ENCODE data around the gene LNPEP. TPM values are rescaled to one million over a fixed set of nuclear protein-coding genes. Genes with fewer than 3 reads are reported as not detected.

The LNPEP gene
- total RNA-seq, 1 donor from 2014 or later, result 49.6 TPM

DNA sequence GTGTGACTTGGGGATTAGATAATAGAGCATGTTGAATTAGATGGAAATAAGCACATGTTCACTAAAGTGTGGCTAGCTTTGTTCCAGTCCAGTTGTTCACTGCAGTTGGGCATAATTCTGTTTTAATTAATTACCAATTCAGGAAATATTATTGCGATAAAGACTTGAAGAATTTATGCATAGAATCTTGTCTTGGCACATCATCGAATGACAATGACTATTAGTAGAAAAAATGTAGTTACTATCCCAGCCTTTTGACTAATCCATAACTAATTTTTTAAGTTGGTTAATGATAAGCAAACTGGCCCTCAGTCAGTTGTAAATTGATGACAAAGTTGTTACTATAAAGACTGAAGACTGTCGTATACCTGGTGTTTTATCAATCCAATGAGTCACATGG, 10.5 kb downstream of the LNPEP start:
- DNase-seq (ENCODE audit: missing footprints), result no peak
- intact Hi-C loops (cut with DNase I), result no loop called here
- no peak for ATAC-seq

DNA sequence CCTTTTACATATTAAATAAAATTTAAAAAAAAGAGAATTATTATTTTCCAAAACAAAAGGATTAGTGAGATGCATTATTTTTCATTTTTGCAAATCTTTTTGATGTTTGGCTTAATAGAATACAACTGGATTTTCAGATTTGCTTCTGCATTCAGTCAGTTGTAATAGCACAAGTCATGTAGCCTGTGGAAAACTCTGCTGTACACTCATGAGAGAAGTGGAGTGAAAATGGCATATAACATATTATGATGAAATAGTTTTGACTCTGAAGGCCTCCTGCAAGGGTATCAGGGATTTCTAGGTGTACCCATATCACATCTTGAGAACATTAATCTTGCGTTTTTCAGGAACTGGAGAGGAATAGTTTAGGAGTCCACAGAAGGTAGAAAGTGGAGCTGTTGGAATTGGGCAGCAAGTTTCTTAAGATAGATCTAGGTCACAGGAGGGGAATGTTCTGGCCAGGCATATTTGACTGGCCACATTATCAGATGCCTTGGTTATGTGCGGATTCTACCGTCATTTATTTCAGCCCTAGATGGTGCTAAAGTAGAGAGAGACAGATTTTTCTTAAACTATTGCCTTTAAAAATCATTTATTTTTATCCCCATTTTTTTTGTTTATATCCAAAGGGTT, 16.4 kb downstream of the LNPEP start:
- intact Hi-C loops (cut with DNase I), result no loop called here
- ATAC-seq (peak; percentile 84), DNase-seq (ENCODE audit: missing footprints) (no peak)

DNA sequence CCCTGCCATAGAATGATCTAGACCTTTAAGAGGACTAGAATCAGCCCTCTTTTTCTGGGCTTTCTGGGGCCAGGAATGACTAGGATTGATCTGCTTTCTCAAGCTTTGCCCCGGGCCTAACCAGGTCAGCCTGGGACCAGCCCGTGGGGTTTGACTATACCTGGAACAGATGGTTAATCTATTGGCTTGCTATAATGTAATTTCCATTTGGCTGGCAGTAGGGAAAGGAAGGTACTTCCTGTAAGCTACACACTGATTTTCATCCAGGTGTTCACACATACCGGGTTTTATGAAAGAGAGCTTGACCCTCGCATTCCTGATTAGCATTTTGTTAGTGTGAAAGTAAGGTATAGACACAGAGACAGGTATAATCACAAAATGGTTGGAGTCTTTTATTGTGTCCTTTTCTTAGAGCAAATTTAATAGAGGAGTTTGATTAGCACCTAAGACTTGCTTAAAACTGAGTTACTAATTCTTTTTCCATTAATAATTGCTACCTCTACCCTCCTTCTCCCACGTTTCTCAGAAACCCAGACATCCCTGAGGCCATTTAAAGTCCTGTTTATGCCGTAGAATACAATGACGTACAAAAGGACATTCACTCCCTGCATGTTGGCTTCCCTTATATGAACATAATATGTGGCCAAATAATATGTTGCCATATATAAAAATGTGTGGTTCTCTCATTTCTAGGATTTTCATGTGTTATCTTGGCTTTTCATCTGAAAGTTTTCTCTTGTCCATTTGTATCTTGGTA, 17.3 kb downstream of the LNPEP start:
- no peak for DNase-seq (ENCODE audit: missing footprints)
- intact Hi-C loops (cut with DNase I), result no loop called here
- ATAC-seq, result no peak

DNA sequence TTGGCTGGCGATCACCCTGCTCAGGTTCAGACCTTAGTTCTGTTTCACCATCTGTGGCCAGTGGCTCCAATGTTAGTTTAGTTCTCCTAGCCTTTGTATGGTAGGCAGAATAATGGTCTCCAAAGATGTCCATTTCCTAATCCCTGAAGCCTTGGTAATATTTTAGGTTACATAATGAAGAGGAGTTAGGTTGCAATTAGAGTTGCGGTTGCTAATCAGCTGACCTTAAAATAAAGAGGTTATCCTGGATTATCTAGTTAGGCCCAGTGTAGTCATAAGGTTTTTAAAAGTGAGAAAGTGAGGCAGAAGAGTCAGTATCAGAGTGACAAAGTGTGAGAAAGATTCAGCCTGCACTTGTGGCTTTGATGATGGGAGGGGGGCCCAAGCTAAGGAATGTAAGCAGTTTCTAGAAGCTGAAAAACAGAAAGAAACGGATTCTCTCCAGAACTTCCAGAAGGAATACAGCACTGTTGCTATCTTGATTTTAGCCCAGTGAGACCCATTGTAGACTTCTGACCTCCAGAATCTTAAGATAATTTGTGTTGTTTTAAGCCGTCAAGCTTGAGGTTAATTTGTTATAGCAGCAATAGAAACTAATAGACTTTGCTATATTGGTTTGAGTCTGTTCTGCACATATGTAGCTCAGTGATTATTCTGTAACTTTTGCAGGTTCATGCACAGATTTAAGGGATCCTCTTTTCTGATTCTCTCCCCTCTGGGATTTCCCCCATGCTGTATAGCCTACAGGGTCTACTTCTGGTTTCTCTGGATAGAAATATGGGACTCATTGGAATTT, 21.6 kb downstream of the LNPEP start:
- ATAC-seq (no peak), DNase-seq (ENCODE audit: missing footprints) (no peak)
- intact Hi-C loops (cut with DNase I), result no loop called here

DNA sequence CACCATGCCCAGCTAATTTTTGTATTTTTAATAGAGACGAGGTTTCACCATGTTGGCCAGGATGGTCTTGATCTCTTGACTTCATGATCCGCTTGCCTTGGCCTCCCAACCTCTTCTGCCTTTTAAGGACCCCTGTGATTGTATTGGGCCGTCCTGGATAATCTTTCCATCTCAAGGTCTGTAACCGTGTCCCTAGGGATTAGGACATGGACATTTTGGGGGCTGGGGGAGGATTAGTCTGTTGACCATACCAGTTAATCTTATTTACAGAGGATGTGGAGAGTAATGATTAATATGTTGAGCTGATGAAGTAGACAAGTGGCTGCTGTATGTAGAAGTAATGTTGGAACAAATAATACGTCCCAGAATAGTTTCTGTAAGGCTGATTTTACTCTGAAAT, 23.1 kb downstream of the LNPEP start:
- DNase-seq (ENCODE audit: missing footprints), result no peak
- no peak for ATAC-seq
- intact Hi-C loops (cut with DNase I), result no loop called here

DNA sequence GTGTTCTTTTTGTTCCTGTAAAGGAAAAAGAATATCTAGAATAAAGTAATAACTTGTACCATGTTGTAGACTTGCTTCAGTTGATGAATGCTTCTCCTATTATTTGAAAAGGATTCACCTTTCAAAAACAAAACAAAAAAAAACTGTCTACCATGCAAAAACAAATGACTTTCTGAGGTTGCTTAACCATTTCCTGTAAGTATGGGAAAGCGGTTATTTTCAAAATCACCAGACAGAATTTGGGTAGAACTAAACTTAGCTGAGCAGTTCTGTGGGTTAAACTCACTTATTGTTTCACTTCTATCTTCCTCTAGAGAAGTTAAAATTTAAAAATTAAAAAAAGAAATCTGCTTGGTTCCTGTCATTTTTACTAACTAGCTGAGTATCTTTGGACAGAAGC, 25.2 kb downstream of the LNPEP start:
- ATAC-seq (no peak), DNase-seq (ENCODE audit: missing footprints) (no peak)
- intact Hi-C loops (cut with DNase I), result no loop called here

GRCh38 chr5:96962540-96962991, 26.7 kb downstream of the LNPEP start:
- intact Hi-C loops (cut with DNase I), result no loop called here
- no peak for DNase-seq (ENCODE audit: missing footprints)
- no peak for ATAC-seq

- peak; percentile 89 for ATAC-seq
- intact Hi-C loops (cut with DNase I), result no loop called here
- DNase-seq (ENCODE audit: missing footprints), result no peak
These were observed 27.4 kb downstream of the LNPEP start for GRCh38 chr5:96963267-96963666.

- ATAC-seq, result no peak
- DNase-seq (ENCODE audit: missing footprints), result no peak
- intact Hi-C loops (cut with DNase I), result loop anchor here (2.0 kb wide), 1 partner anchor 30 kb away; the partner anchor contains the start of gene LNPEP
These were observed 30.9 kb downstream of the LNPEP start for GRCh38 chr5:96966801-96967200.

DNA sequence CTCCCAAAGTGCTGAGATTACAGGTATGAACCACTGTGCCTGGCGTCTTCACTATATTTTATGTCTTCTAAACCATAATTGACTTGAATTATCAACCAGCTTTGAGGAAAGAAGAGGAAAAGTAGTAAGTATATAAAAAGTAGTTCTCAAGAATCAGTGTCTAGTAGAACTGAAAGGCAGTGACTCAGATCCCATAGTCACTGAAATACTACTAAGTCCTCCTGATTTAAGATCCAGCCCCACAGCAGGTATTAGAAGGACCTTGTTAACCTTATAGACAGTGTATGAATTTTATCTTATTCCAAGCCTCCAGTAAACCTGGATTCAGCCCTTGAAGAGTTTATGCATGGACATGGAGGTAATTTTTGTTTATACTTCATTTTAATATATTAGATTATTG, 31.5 kb downstream of the LNPEP start:
- DNase-seq (ENCODE audit: missing footprints) (no peak), ATAC-seq (no peak)
- intact Hi-C loops (cut with DNase I), result loop anchor here (2.0 kb wide), 1 partner anchor 31 kb away; the partner anchor contains the start of gene LNPEP

GRCh38 chr5:96968074-96968473, 32.2 kb downstream of the LNPEP start:
- intact Hi-C loops (cut with DNase I), result no loop called here
- DNase-seq (ENCODE audit: missing footprints) (no peak), ATAC-seq (peak; percentile 75)

DNA sequence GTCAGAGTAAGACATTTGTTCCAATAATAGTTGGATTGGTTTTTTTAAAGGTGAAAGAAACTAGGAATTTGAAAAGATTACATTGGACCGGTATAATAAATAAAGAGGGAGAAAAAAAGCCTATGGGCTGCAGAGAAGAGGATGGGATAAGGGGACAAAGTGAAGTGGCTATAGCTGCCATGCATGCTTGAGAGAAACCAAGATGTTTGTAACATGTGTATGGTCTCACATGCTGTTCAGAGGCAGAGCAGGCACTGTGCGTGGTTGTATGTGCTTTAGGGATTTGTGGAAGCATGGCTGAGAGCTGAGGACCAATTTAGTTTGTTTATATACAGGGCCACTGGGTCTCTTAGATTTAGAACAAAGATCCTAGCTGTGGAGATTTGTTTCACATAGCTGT, 32.7 kb downstream of the LNPEP start:
- ATAC-seq (peak; percentile 54), DNase-seq (ENCODE audit: missing footprints) (no peak)
- intact Hi-C loops (cut with DNase I), result no loop called here

GRCh38 chr5:96969366-96969765, 33.5 kb downstream of the LNPEP start:
- intact Hi-C loops (cut with DNase I), result no loop called here
- DNase-seq (ENCODE audit: missing footprints), result no peak
- ATAC-seq, result no peak

DNA sequence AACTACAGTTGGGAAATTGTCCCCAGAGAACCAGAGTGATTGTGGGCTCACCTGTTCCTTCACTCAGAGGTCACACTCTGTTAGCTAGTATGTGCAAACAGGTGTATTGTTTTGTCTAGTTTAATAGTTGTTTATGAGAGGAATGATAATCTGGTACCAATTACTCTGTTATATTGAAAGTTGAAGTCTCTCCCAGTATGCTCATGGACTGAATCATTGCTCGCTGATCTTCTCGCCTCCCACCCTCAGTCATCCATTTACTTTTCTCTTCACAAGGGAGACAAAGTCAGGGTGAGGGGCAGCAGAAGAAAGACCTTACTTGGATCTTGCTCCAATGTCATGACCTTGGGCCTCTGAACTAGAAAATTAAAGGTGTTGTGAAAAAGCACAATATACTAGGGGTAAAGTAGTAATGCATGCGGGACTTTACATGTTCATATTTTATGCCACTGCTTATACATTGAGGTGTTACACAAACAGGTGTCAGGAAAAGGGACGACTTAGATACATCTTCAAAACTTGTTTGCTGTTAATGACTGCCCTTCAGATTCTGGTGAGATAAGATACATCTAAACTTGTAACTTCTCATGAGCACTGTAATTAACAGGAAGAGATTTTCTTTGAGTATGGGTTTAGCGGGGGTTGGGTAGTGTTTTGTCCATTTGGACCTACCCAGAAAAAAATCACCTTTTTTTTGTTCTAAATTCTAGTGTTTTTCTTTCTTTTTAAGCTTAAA, 36.9 kb downstream of the LNPEP start:
- no peak for ATAC-seq
- no peak for DNase-seq (ENCODE audit: missing footprints)
- intact Hi-C loops (cut with DNase I), result no loop called here

DNA sequence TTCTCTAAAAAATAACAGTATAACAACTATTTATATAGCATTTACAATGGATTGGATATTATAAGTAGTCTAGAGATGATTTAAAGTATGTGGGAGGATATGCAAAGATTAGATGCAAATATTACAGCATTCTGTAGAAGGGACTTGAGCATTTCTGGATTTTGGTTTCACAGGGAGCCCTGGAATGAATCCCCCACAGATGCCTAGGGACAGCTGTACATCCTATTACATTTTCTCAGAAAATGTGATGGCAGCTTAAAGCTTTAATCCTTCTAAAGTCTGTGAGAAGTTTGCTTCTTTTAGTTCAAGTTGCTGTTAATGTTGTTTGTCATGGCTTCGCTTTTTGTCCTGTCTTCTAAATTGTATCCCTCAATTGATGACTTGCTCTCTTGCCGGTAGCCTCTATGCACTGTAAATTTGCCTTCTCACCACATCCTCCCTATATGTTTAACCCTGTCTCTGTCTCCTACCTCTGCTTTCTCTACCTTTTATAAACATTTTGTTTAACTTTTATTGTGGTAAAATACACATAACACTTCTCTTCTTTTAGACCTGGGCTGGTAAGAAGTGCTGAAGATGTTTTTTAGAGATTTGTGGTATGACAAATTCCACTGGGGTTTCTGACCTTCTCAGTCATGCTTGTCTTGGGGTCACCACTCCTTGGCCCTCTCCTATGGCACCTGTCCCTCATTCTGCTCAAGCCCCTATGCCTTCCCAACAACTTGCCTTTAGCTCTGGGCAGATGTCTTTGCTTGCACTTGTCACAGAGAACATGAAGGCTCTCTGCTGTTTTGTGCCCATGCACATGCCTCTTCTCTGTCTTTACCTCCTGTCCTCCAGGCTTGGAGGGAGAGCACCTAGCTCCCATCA, 37.9 kb downstream of the LNPEP start:
- ATAC-seq, result no peak
- DNase-seq (ENCODE audit: missing footprints), result no peak
- intact Hi-C loops (cut with DNase I), result no loop called here

DNA sequence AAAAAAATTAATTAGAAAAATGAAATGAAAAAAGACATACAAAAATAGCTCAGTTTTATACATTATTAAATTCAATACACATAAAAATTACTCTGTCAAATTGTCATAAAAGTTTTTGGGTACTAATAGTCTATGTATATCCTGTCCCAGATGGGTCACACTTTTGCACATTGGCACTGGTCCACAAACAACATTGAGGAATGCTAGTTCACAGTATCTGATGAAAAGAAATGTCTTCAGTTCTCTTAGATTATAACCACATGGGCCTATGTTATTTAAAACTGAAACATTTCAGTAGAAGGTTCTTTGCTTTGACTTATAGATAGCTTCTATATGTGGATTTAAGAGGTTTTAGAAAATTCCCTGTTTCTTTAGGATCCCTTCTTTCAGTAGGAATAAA, 39.8 kb downstream of the LNPEP start:
- intact Hi-C loops (cut with DNase I), result no loop called here
- no peak for DNase-seq (ENCODE audit: missing footprints)
- ATAC-seq, result no peak

DNA sequence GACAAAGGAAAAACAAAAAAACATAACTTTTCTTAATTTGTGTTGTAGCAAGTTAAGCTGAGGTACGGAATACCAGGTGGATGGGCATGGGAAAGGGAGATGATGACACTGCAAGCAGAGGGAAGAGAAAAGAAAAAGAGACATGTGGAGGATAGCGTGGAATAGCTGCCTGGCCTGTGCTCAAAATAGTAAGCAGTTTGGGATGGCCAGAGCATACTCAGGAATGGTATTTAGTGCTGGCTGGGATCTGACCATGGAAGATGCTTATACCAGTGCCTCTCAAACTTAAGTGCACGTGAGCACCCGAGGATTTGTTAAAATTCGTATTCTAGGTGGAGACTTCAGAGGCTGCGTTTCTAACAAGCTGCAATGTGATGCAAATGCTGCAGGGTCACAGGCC, 41.3 kb downstream of the LNPEP start:
- DNase-seq (ENCODE audit: missing footprints), result no peak
- intact Hi-C loops (cut with DNase I), result no loop called here
- ATAC-seq, result peak; percentile 79

DNA sequence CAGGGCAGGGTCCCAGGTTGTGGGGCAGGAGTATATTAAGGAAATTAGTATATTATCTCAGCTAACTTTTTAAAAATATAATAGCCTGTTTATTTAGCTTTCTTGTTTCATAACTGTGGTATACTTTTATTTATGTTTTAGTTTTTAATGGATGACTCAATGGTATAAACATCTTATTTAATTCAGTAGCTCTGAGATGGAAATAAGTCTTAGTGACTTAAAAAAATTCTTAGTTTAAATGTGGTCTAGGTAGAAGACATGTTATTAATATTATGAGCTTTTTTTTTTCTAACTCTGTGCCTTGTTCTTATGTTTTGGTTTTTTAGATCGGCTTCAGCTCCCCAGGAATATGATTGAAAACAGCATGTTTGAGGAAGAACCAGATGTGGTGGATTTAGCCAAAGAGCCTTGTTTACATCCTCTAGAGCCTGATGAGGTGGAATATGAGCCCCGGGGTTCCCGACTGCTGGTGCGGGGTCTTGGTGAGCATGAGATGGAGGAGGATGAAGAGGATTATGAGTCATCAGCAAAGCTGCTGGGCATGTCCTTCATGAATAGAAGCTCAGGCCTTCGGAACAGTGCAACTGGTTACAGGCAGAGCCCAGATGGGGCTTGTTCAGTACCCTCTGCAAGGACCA, 43.1 kb downstream of the LNPEP start:
- no peak for DNase-seq (ENCODE audit: missing footprints)
- intact Hi-C loops (cut with DNase I), result no loop called here
- no peak for ATAC-seq

Data from Right ventricle myocardium inferior (tissue), 1 donor.